ENCODE measurements around the gene XIRP1. TPM values are rescaled to one million over a fixed set of nuclear protein-coding genes. Genes with fewer than 3 reads are reported as not detected.

Gene XIRP1
- not detected for total RNA-seq

- Histone ChIP-seq H3K9me3 (no peaks in the 10 kb centered on the region), H3K27ac (no peak within 1 kb of the TSS), H3K4me1 (peaks cover 7% of the 10 kb centered on the region), H3K36me3 (no peaks in the 10 kb centered on the region), H3K27me3 (no peaks in the 10 kb centered on the region), H3K4me3 (no peak within 1 kb of the TSS)
- intact Hi-C loops (cut with DNase I): loop anchor here (5.0 kb wide), 1 partner anchor 95 kb away; no protein-coding TSS in a partner anchor
- no peak for DNase-seq (ENCODE audit: extremely low spot score in 2 of 2)
- no peak for TF ChIP-seq POLR2A (IDR thresholded peaks at IDR 0.05)
- TF ChIP-seq POLR2AphosphoS5 (IDR thresholded peaks at IDR 0.05; ENCODE audit: insufficient read depth in 1 of 2, low read depth in 1 of 2): no peak
- TF ChIP-seq, protein P1, sequence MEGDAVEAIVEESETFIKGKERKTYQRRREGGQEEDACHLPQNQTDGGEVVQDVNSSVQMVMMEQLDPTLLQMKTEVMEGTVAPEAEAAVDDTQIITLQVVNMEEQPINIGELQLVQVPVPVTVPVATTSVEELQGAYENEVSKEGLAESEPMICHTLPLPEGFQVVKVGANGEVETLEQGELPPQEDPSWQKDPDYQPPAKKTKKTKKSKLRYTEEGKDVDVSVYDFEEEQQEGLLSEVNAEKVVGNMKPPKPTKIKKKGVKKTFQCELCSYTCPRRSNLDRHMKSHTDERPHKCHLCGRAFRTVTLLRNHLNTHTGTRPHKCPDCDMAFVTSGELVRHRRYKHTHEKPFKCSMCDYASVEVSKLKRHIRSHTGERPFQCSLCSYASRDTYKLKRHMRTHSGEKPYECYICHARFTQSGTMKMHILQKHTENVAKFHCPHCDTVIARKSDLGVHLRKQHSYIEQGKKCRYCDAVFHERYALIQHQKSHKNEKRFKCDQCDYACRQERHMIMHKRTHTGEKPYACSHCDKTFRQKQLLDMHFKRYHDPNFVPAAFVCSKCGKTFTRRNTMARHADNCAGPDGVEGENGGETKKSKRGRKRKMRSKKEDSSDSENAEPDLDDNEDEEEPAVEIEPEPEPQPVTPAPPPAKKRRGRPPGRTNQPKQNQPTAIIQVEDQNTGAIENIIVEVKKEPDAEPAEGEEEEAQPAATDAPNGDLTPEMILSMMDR (IDR thresholded peaks at IDR 0.05): no peak
These were observed at the start of gene XIRP1 for GRCh38 chr3:39192490-39193092. Gene XIRP1, minus strand, starts transcription at chr3:39192595. Its CDS starts 3,150 bp downstream, at chr3:39189445.

DNA sequence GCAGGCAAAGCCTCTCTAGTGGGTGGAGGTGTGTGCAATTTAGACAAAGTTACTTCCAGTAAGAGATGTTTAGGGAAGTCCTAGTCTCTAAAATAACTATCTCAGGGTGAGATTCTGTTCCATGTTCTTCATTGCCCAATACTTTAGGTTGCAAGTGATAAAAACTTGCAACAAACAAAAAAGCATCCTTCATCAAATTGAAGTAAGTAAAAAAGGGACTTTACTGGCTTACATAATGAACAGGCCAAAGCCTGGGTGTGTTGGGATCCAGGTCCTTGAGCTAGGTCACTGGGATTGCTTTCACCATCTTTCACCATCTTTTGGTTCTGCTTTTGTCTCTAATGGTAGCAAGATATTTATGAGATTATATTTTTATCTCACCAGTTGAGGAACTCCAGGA, 49.2 kb upstream of the XIRP1 start:
- TF ChIP-seq POLR2A (IDR thresholded peaks at IDR 0.05): no peak
- TF ChIP-seq POLR2AphosphoS5 (IDR thresholded peaks at IDR 0.05; ENCODE audit: insufficient read depth in 1 of 2, low read depth in 1 of 2): no peak
- TF ChIP-seq, protein P1 (IDR thresholded peaks at IDR 0.05): no peak
- Histone ChIP-seq H3K27ac (no peak overlapping the region), H3K27me3 (no peaks in the 10 kb centered on the region), H3K36me3 (no peaks in the 10 kb centered on the region), H3K4me3 (no peak overlapping the region), H3K9me3 (no peaks in the 10 kb centered on the region), H3K4me1 (no peaks in the 10 kb centered on the region)
- intact Hi-C loops (cut with DNase I): no loop called here
- DNase-seq (ENCODE audit: extremely low spot score in 2 of 2): no peak

GRCh38 chr3:39237027-39237426, 44.6 kb upstream of the XIRP1 start:
- H3K4me3 ChIP-seq: no peak overlapping the region
- TF ChIP-seq POLR2A (IDR thresholded peaks at IDR 0.05): no peak
- TF ChIP-seq, protein P1 (IDR thresholded peaks at IDR 0.05): no peak
- no peak for TF ChIP-seq POLR2AphosphoS5 (IDR thresholded peaks at IDR 0.05; ENCODE audit: insufficient read depth in 1 of 2, low read depth in 1 of 2)
- no peaks in the 10 kb centered on the region for H3K36me3 ChIP-seq
- no peak overlapping the region for H3K27ac ChIP-seq
- intact Hi-C loops (cut with DNase I): no loop called here
- H3K27me3 ChIP-seq: no peaks in the 10 kb centered on the region
- no peak for DNase-seq (ENCODE audit: extremely low spot score in 2 of 2)
- no peaks in the 10 kb centered on the region for H3K4me1 ChIP-seq
- no peaks in the 10 kb centered on the region for H3K9me3 ChIP-seq

GRCh38 chr3:39234651-39235050, 42.3 kb upstream of the XIRP1 start:
- no peaks in the 10 kb centered on the region for H3K4me1 ChIP-seq
- H3K9me3 ChIP-seq: no peaks in the 10 kb centered on the region
- no peaks in the 10 kb centered on the region for H3K36me3 ChIP-seq
- TF ChIP-seq POLR2A (IDR thresholded peaks at IDR 0.05) (no peak), POLR2AphosphoS5 (IDR thresholded peaks at IDR 0.05; ENCODE audit: insufficient read depth in 1 of 2, low read depth in 1 of 2) (no peak)
- TF ChIP-seq, protein P1 (IDR thresholded peaks at IDR 0.05): no peak
- intact Hi-C loops (cut with DNase I): no loop called here
- H3K27ac ChIP-seq: no peak overlapping the region
- no peak overlapping the region for H3K4me3 ChIP-seq
- H3K27me3 ChIP-seq: no peaks in the 10 kb centered on the region
- DNase-seq (ENCODE audit: extremely low spot score in 2 of 2): no peak

- no peak for DNase-seq (ENCODE audit: extremely low spot score in 2 of 2)
- Histone ChIP-seq H3K4me1 (no peaks in the 10 kb centered on the region), H3K27ac (no peak overlapping the region), H3K27me3 (no peaks in the 10 kb centered on the region), H3K36me3 (no peaks in the 10 kb centered on the region), H3K4me3 (no peak overlapping the region), H3K9me3 (no peaks in the 10 kb centered on the region)
- TF ChIP-seq POLR2AphosphoS5 (IDR thresholded peaks at IDR 0.05; ENCODE audit: insufficient read depth in 1 of 2, low read depth in 1 of 2) (no peak), POLR2A (IDR thresholded peaks at IDR 0.05) (no peak)
- TF ChIP-seq, protein P1 (IDR thresholded peaks at IDR 0.05): no peak
- intact Hi-C loops (cut with DNase I): no loop called here
These were observed 40.5 kb upstream of the XIRP1 start for GRCh38 chr3:39232859-39233258.
